ENCODE data around the gene SUGCT.

DNA sequence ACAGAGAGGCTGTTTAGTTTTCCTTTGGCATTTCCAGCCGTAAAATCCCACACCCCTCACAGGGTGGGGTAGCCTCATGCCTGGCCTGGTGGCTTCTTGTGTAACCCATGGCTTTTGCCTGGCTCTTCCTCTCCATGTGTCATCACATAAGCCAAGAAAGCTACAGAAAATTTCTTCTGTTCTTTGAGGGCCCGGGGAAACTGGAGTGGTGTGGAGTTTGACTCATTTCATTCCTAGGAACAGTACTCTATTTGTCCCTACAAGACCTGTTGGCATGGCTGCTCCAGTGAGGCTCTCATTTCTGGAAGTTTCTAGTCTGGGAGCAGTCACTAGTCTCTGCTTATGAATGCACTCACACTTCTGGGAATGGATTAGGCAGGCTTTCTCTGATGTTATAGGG, 523.9 kb downstream of the SUGCT start:
- TF ChIP-seq POLR2A (IDR thresholded peaks at IDR 0.05; ENCODE audit: low read depth, low read length) (no peak), TAF1 (IDR thresholded peaks at IDR 0.05; ENCODE audit: low read depth, low read length) (no peak), POLR2AphosphoS5 (IDR thresholded peaks at IDR 0.05; ENCODE audit: low read depth, low read length) (no peak)
